Ishikawa (cell line): Measurements from ENCODE around the gene SUFU.

Experiments
- CEBPB ChIP-seq: IDR thresholded peaks from 2 replicates; pipeline ENCODE4 v1.6.1; 2012
- CREB1 ChIP-seq: IDR thresholded peaks from 2 replicates; pipeline ENCODE4 v1.6.1; 2012; ENCODE audit warnings: low read depth
- EGR1 ChIP-seq: IDR thresholded peaks from 2 replicates; pipeline ENCODE4 v1.6.1; 2012
- EP300 ChIP-seq: IDR thresholded peaks from 2 replicates; pipeline ENCODE4 v1.6.1; 2012; ENCODE audit warnings: borderline replicate concordance
- FOXM1 ChIP-seq: IDR thresholded peaks from 2 replicates; pipeline ENCODE4 v1.6.1; 2012; ENCODE audit warnings: low read depth, borderline replicate concordance
- NFIC ChIP-seq: IDR thresholded peaks from 2 replicates; pipeline ENCODE4 v1.6.1; 2012
- RAD21 ChIP-seq: IDR thresholded peaks from 2 replicates; pipeline ENCODE4 v1.6.1; 2012; ENCODE audit warnings: low read depth
- TAF1 ChIP-seq: IDR thresholded peaks from 2 replicates; pipeline ENCODE4 v1.6.1; 2012; ENCODE audit warnings: low read depth, mild to moderate bottlenecking
- TCF12 ChIP-seq: IDR thresholded peaks from 2 replicates; pipeline ENCODE4 v1.6.1; 2012; ENCODE audit warnings: low read depth
- TEAD4 ChIP-seq: IDR thresholded peaks from 2 replicates; pipeline ENCODE4 v1.6.1; 2012
- YY1 ChIP-seq: IDR thresholded peaks from 2 replicates; pipeline ENCODE4 v1.6.1; 2012; ENCODE audit warnings: low read depth
- ZBTB7A ChIP-seq: IDR thresholded peaks from 2 replicates; pipeline ENCODE4 v1.6.1; 2012; ENCODE audit warnings: low read depth
- TF ChIP-seq, protein P1 (sequence below): IDR thresholded peaks from 2 replicates; pipeline ENCODE4 v1.6.1; 2012
- TF ChIP-seq, protein P2 (sequence below): IDR thresholded peaks from 2 replicates; pipeline ENCODE4 v1.6.1; 2012
- TF ChIP-seq, protein P3 (sequence below): IDR thresholded peaks from 2 replicates; pipeline ENCODE4 v1.6.1; 2012; ENCODE audit warnings: low read depth, mild to moderate bottlenecking

SUFU gene

DNA sequence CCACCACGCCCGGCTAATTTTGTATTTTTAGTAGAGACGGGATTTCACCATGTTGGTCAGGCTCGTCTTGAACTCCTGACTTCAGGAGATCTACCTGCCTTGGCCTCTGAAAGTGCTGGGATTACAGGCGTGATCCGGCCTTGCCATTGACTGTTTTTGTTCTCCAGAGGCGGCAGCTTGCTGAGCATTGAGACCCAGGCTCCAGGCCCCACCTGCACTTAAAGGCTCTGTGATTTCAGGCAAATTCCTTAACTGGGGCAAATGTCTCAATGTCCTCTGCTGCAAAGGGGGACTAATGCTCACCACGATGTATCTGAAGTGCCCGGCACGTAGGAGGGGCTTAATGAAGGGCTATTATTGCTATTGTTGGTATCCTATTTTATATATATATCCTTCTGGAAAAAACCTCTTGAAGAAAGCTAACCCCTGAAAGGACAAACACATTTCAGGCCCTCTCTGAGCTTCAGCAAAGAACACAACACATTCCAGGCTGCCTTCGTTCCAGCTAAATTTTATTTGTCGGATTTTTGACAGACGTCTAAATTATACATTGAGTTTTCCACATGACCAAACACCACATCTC lies 169.6 kb downstream of the SUFU start:
- TF ChIP-seq CREB1: no peak

DNA sequence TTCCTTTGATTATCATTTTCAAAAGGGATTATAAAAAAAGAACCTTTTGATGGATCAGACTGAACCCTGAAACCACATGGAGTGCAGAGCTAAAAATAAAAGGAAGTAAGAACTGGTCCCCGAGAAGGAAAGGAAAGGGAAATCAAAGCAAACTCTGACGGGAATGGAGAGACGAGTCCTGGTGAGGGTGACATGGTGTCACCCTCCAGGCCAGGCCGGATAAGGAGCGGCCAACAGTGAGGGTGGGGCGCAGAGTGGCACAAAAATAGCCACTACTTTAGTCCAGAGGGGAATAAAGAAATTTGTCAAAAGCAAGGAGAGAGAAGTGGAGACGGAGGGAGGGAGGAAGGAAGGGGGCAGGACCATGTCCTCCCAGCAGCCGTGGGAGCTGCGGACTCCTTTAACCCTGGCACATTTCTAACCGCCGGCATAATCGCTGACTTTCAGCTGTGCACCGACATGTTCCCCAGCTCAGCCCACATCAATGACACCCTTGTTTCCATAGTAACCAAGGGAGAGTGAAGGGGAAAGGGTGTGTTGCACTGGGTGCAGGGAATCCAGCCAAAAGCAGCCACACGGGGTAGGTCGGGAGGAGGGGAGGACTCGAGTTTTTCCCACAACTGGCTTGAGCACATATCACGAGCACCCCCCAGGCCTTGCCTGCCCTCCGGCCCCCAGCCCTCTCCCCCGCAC lies 170.2 kb downstream of the SUFU start:
- TF ChIP-seq EP300: no peak
- TF ChIP-seq, protein P1, sequence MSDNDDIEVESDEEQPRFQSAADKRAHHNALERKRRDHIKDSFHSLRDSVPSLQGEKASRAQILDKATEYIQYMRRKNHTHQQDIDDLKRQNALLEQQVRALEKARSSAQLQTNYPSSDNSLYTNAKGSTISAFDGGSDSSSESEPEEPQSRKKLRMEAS: no peak
- TF ChIP-seq, protein P2, sequence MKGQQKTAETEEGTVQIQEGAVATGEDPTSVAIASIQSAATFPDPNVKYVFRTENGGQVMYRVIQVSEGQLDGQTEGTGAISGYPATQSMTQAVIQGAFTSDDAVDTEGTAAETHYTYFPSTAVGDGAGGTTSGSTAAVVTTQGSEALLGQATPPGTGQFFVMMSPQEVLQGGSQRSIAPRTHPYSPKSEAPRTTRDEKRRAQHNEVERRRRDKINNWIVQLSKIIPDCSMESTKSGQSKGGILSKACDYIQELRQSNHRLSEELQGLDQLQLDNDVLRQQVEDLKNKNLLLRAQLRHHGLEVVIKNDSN: no peak

DNA sequence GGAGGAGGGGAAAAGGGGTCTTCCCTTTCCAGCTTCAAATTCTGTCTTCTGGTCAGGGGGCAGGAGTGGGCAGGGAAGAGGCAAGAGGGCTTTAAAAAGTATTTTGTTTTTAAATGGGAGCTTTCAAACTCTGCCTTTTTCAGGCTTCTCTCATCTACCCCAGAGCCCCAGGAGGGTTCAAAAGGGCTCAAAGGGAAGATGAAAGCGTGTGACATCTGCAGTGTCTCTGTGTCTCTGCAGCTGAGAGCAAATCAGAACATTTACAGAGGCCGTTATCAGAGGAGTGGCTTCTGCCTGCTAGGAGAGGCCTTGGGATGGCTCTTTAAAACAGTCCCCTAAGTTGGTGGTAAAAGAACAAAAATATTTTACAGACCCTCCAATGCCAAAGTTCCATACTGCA lies 170.8 kb downstream of the SUFU start:
- TF ChIP-seq NFIC (no peak), EP300 (no peak), CREB1 (no peak), TAF1 (no peak), EGR1 (no peak), YY1 (no peak), TEAD4 (no peak), FOXM1 (no peak), RAD21 (no peak), ZBTB7A (no peak), TCF12 (no peak), CEBPB (no peak)
- TF ChIP-seq, protein P2: no peak
- TF ChIP-seq, protein P3, sequence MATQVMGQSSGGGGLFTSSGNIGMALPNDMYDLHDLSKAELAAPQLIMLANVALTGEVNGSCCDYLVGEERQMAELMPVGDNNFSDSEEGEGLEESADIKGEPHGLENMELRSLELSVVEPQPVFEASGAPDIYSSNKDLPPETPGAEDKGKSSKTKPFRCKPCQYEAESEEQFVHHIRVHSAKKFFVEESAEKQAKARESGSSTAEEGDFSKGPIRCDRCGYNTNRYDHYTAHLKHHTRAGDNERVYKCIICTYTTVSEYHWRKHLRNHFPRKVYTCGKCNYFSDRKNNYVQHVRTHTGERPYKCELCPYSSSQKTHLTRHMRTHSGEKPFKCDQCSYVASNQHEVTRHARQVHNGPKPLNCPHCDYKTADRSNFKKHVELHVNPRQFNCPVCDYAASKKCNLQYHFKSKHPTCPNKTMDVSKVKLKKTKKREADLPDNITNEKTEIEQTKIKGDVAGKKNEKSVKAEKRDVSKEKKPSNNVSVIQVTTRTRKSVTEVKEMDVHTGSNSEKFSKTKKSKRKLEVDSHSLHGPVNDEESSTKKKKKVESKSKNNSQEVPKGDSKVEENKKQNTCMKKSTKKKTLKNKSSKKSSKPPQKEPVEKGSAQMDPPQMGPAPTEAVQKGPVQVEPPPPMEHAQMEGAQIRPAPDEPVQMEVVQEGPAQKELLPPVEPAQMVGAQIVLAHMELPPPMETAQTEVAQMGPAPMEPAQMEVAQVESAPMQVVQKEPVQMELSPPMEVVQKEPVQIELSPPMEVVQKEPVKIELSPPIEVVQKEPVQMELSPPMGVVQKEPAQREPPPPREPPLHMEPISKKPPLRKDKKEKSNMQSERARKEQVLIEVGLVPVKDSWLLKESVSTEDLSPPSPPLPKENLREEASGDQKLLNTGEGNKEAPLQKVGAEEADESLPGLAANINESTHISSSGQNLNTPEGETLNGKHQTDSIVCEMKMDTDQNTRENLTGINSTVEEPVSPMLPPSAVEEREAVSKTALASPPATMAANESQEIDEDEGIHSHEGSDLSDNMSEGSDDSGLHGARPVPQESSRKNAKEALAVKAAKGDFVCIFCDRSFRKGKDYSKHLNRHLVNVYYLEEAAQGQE: no peak
- TF ChIP-seq, protein P1: no peak

DNA sequence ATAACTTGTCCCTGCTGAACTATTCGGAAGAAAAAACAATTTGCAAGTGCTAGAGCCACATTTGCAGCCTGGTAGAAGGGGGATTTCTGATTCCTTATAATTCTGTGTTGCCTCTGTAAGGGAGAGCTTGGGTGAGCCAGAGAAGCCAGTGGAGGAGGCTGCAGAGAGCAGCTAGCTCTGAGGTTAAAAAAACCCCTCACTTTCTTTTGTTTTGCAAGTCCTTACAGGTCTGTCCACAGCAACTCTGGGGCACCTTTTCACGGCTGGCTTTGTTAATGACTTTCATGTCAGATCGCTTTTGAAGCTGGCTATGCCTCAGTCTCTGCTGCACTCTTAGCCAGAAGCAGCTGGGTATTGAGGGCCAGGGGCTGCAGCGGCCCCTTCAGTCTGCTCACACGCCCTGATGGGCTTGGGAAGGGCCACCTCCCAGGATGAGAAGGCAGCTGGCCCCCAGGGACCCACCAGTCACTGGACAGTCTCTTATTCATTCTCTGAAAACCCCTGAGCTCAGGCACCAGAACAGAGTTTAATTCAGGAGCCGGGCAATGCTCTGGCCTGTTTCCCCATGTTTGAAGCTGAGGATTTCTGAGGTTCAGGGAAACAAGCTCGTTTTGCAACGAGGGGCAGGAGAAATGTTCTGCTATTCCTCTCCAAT lies 171.4 kb downstream of the SUFU start:
- TF ChIP-seq, protein P3: no peak
- TF ChIP-seq CREB1 (no peak), RAD21 (no peak), EP300 (no peak), FOXM1 (no peak), TCF12 (no peak), ZBTB7A (no peak), EGR1 (no peak), TEAD4 (no peak), TAF1 (no peak), CEBPB (no peak), NFIC (no peak), YY1 (no peak)
- TF ChIP-seq, protein P1: no peak
- TF ChIP-seq, protein P2: no peak
